ENCODE data around the gene BRSK1. TPM values are rescaled to one million over a fixed set of nuclear protein-coding genes. Genes with fewer than 3 reads are reported as not detected.

Gene BRSK1
- total RNA-seq = 6.5 TPM

GRCh38 chr19:55283548-55284377, at the start of gene BRSK1:
BRSK1 (plus strand) TSS chr19:55283997; CDS start chr19:55284443, 446 bp downstream.
- peak in 1 of 2 donors; percentile 83 for DNase-seq (ENCODE audit: low spot score in 2 of 2)
- peak within 1 kb of the TSS; percentile 87 to 93 for H3K27ac ChIP-seq
- peaks cover 3 to 7% of the 10 kb centered on the region in 2 donors for H3K36me3 ChIP-seq
- H3K4me1 ChIP-seq = peaks cover 15 to 20% of the 10 kb centered on the region in 2 donors
- intact Hi-C loops (cut with DNase I) = loop anchor here (5.0 to 10.0 kb wide), 4 partner anchors 166 to 321 kb away; partner anchors contain the start of genes C19orf85, ISOC2, PPP1R12C and ZNF524
- peak within 1 kb of the TSS; percentile 77 for H3K4me3 ChIP-seq
- H3K27me3 ChIP-seq = no peaks in the 10 kb centered on the region
- TF ChIP-seq CTCF (IDR thresholded peaks at IDR 0.05) = no peak
- no peaks in the 10 kb centered on the region for H3K9me3 ChIP-seq

GRCh38 chr19:55238030-55238429, 45.8 kb upstream of the BRSK1 start:
- Histone ChIP-seq H3K27me3 (no peaks in the 10 kb centered on the region), H3K27ac (no peak overlapping the region), H3K4me1 (no peaks in the 10 kb centered on the region), H3K4me3 (no peak overlapping the region), H3K36me3 (peaks cover 83 to 96% of the 10 kb centered on the region in 2 donors), H3K9me3 (no peaks in the 10 kb centered on the region)
- no peak for DNase-seq (ENCODE audit: low spot score in 2 of 2)
- intact Hi-C loops (cut with DNase I) = no loop called here
- no peak for TF ChIP-seq CTCF (IDR thresholded peaks at IDR 0.05)

GRCh38 chr19:55239004-55239403, 44.8 kb upstream of the BRSK1 start:
- intact Hi-C loops (cut with DNase I) = no loop called here
- peaks cover 85 to 100% of the 10 kb centered on the region in 2 donors for H3K36me3 ChIP-seq
- no peak for DNase-seq (ENCODE audit: low spot score in 2 of 2)

GRCh38 chr19:55240713-55241020, 43.1 kb upstream of the BRSK1 start:
- Histone ChIP-seq H3K4me3 (no peak overlapping the region), H3K36me3 (peaks cover 93 to 100% of the 10 kb centered on the region in 2 donors)
- no peak for DNase-seq (ENCODE audit: low spot score in 2 of 2)

More at GRCh38 chr19:55239004-55239403, 44.8 kb upstream of the BRSK1 start:
- no peak for TF ChIP-seq CTCF (IDR thresholded peaks at IDR 0.05)
- H3K9me3 ChIP-seq = no peaks in the 10 kb centered on the region
- H3K4me3 ChIP-seq = no peak overlapping the region
- no peaks in the 10 kb centered on the region for H3K4me1 ChIP-seq
- no peaks in the 10 kb centered on the region for H3K27me3 ChIP-seq
- H3K27ac ChIP-seq = no peak overlapping the region

GRCh38 chr19:55241143-55241934, 42.5 kb upstream of the BRSK1 start:
- TF ChIP-seq CTCF (IDR thresholded peaks at IDR 0.05) = no peak
- Histone ChIP-seq H3K27ac (no peak overlapping the region), H3K36me3 (peaks cover 93 to 99% of the 10 kb centered on the region in 2 donors)

More at GRCh38 chr19:55240713-55241020, 43.1 kb upstream of the BRSK1 start:
- H3K9me3 ChIP-seq = no peaks in the 10 kb centered on the region
- no peaks in the 10 kb centered on the region for H3K4me1 ChIP-seq
- TF ChIP-seq CTCF (IDR thresholded peaks at IDR 0.05) = no peak
- intact Hi-C loops (cut with DNase I) = no loop called here
- no peaks in the 10 kb centered on the region for H3K27me3 ChIP-seq
- H3K27ac ChIP-seq = no peak overlapping the region

More at GRCh38 chr19:55241143-55241934, 42.5 kb upstream of the BRSK1 start:
- H3K27me3 ChIP-seq = no peaks in the 10 kb centered on the region
- no peak overlapping the region for H3K4me3 ChIP-seq
- intact Hi-C loops (cut with DNase I) = no loop called here
- no peaks in the 10 kb centered on the region for H3K9me3 ChIP-seq
- H3K4me1 ChIP-seq = no peaks in the 10 kb centered on the region
- DNase-seq (ENCODE audit: low spot score in 2 of 2) = no peak

Measured in ascending aorta (tissue), 2 donors.